HG03280 (cell line): Measurements from ENCODE around the gene PTPRO.

ENCODE experiments used
- ATAC-seq: cut with Tn5 transposase; IDR thresholded peaks from one replicate; pipeline ENCODE4 v1.9.1; 2021; ENCODE audit warnings: mild to moderate bottlenecking, moderate library complexity; ENCODE audit not compliant: unreplicated experiment

The PTPRO gene

GRCh38 chr12:15550793-15551192 lies 228.5 kb downstream of the PTPRO start:
- ATAC-seq: no peak

- ATAC-seq: no peak
These were observed 233.1 kb downstream of the PTPRO start for GRCh38 chr12:15555446-15555845.

GRCh38 chr12:15556411-15557102 lies 234.2 kb downstream of the PTPRO start:
- ATAC-seq: no peak

DNA sequence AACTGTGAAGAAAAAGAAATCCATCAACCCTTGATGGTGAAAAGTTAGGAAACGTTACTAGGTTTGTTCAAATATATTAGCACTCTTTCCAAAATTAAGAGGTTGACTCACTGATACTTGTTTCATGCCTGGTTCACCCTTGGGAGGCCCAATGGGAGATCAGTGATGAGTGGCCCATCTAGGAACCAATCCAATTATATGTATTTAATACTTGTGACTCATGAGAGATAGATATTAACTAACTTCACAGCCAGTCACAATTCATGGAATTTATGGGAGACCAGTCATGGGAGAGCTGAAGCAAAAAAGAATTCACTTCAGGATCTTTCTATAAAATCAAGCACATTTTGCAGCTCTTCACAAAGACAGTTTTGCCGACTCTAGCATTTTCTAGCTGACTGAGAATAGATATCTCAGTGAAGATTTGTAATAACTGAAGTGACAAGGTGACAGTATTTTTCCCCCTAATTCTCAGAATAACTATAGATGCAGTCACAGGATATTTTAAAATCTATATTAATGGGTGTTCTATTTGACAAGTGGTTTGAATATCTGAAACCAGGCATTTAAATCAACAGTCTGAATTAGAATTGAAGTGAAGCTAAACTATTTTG lies 236.7 kb downstream of the PTPRO start:
- ATAC-seq: no peak

DNA sequence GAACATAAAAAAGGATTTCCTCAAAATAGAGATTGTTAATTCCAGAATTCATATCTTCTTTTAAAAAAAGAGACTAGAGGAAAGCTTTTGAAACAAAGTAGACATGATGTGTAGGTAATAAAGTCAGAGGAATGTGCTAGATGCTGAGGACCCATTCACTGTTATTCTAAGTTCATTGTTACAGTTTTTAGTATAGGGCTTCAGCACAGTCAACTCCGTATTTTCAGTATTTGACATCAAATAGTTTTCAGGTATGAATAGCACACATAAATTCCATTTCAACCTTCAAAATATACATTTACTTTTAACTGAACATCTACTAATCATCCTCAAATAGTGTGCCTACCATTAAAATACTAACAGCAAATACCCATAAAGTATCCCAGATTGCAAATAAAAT lies 239.1 kb downstream of the PTPRO start:
- no peak for ATAC-seq

GRCh38 chr12:15562263-15562662 lies 240.0 kb downstream of the PTPRO start:
- ATAC-seq: no peak

GRCh38 chr12:15563663-15564062 lies 241.4 kb downstream of the PTPRO start:
- no peak for ATAC-seq

DNA sequence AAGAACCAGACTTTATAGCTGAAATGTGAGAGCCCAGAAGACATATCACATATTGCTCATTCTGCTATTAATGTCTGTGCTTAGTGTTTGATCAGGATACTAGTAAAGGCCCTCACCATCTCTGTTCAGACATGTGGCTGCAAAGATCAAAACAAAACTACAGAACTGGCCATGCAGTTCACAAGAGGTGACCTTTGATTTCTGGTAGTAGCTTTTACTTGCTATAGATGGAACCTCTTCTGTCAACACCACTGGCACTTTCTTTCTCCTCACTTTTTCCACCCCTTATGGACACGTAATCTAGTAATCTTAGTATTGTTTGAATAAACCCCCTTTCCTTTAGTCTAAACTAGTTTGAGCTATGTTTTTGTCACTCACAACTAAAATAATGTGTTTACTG lies 252.0 kb downstream of the PTPRO start:
- ATAC-seq: no peak

- no peak for ATAC-seq
These were observed 253.6 kb downstream of the PTPRO start for GRCh38 chr12:15575671-15576541.

- no peak for ATAC-seq
These were observed 258.1 kb downstream of the PTPRO start for GRCh38 chr12:15580431-15580830.

GRCh38 chr12:15581006-15581405 lies 258.7 kb downstream of the PTPRO start:
- no peak for ATAC-seq

- no peak for ATAC-seq
These were observed 261.5 kb downstream of the PTPRO start for GRCh38 chr12:15583804-15584203.

DNA sequence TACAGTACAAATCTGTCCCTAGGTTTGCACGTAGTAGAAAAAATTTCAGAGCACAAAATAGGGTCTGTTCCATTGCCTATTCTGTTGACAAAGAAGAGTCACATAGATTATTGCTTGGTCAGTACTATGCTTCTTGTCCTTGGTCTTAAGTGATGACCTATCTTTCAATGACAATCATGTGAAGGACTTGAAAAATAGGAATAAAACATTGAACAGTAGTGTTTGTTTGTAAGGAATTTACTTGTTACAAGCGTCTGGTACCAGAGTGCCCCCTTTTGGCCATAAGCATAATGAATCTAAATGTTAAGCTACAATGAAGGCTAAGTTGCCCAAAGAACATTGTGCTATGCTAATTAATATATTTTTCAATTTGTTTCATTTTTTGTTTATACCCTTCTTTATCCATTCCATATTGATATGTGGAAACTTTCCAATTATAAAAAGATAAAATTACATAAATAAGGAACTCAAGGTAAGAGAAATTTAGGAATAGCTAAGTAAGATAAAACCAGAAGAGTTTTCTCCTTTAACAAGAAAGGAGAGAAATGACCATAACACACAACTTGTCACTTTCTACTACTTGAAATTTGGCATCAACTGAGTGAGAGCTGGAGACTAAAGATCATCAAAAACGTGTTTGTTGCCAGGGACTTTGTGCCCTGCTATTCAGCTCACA lies 262.2 kb downstream of the PTPRO start:
- no peak for ATAC-seq

DNA sequence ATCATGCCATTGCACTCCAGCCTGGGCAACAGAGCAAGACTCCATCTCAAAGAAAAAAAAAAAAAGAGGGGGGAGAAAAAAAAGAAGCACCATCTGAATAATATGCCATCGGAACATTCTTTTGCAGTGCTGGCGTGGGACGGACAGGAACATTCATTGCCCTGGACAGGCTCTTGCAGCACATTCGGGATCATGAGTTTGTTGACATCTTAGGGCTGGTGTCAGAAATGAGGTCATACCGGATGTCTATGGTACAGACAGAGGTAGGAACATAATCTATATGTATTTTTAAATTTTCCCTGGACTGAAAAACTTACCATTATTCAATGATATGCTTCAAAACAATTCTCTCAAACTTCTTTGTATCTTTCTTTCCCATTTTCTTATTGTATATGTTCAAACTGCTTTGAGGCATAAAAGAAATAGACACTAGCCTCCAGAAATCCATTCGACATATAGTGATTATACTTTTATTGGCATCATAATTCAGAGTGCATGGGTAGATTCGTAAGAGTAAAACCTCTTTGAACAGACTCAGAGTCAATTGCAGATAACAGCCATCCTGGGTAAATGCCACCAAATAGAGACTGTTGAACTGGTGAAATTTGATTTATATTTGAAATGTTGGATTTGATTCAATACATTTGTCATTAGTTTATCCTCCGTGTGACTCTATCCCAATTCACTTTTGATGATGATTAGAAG lies 267.2 kb downstream of the PTPRO start:
- no peak for ATAC-seq

- ATAC-seq: peak; percentile 92
These were observed 268.0 kb downstream of the PTPRO start for GRCh38 chr12:15590180-15590826.

DNA sequence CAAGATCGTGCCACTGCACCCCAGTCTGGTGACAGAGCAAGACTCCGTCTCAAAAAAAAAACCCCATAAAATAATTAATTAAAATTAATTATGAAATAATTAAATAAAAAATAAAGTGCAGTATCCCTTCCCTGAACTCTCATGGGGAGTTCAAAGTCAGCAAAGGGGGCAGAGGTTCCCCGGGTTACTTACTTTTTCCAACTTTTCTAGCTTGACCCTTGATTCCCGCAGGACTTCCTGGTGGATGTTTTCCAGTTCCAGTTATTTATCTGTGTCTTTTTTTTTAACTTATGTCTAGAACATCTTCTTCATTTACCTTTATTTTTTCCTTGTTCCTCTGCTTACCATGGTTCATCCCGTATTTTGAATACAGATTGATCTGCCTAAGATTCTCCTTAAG lies 269.5 kb downstream of the PTPRO start:
- no peak for ATAC-seq

GRCh38 chr12:15592934-15593333 lies 270.6 kb downstream of the PTPRO start:
- ATAC-seq: no peak

DNA sequence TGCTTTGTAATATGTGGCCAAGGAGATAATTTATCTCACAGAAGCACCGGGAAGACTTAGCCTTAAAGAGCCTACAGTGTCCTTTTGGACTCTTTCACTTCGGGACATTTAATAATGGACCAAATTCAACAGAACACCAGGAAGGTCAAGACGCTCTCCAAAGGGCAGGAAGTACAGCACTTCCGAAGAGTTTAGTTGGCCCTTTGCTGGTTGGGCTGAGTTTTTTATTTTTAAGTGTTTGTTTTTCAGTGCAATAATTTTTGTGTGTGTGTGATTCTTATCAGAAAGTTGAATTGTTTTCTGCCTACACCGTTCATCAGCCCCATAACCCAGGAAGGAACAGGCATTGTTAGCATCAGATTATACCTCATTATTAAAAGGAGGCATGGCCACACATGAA lies 273.9 kb downstream of the PTPRO start:
- no peak for ATAC-seq

GRCh38 chr12:15597125-15597830 lies 275.0 kb downstream of the PTPRO start:
- no peak for ATAC-seq
